NCI-H345 (cell line): ENCODE results near the gene FAM174B.

ENCODE experiments used
- DNase-seq: peaks from one replicate; lab custom pipeline; 2025; lab: John Stamatoyannopoulos, UW

Gene FAM174B

DNA sequence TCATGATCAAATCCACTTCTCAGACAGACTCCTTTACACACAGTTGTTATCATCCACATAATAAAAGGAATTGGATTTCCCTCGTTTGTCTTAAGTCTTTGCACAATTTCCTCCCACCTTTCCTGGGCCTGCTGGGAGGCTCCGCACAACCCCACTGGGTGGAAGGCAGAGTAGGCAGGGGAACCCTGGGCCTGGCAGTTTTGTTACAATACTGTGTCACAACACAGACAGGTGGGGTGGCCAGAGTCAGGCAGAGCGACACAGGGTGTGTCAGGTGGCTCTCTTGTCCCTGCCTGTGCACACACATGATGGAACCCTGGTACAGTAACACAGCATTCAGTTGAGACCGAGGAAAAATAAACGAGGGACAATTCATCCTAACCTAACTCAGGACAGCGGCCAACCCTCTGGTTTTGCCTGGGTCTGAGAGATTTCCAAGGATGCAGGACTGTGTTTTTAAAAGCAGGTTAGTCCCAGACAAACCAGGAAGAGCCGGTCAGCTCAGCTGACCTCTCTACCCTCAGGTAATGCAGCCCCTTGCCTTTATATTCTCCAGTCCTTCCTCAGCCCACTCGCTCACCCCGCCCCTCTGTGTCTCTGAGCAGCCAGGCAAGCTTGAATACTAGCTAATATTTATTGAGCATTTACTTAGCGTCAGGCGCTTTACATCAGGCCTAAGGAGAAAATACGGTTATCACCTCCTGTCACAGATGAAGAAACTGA lies 8.8 kb upstream of the FAM174B start:
- no peak for DNase-seq

DNA sequence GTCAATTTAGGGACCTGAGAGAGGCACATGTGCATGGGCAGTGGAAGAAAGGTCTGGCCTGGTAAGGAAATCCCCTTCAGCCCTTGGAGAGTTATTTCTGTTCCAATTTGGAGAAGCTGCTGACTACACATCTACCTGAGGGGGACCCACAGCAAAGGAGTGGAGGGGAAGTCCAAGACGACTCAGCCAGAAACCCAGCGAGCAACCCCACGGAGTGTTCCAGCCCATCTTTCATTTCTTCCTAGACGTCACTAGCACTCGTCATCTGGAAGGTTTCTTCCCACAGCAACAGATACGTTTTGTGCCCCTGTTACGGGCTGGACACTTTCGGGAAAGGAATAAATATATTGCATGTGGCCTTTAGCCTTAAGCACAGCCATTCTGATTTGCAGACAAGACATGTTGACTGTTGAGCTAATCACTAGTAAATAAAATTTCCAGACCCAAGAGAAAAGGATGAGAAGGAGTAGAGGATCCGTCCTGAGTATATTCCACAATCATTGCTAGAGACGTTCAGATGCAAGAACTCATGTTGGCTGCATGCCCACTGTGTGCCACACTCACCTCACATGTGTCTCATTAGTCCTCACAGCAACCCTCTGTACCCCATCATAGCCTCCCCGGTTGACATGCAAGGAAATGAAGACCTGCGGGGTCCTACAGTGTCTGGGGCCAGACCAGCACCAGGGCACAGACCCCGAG lies 7.8 kb upstream of the FAM174B start:
- no peak for DNase-seq

DNA sequence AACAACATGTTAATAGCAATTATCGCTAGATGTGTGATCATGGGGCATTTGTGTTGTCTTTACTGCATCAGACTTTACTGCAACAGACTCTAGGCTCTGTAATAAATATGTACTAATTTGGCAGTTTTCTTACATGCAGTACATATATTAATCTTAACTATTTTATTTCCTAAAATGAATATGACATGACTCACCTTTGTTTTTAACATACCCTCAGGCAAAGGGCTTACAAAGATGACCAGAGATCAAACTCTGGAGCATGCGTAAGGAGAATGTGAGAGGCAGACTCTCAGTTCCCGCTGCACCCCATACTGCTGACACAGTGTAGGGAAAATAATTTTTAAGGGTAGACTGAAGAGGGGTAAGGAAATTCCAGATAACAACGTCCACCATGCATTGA lies 7.2 kb upstream of the FAM174B start:
- DNase-seq = no peak

DNA sequence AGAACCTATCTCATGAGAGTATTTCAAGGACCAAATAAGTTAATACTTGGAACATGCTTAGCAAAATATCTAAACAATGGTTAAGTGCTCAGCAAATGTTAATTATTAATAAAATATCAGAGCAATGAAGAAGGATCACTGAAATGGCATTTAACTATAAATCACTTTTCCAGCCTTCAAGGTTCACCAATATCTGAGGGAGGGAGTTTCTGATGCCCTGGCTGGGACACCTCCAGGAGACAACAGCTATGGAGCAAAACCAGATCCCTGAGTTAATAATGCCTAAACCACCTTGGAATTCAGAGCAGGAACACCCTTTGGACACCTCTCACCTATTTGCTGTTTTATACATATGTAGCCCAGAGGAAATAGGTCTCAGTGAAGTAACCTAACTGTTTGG lies 6.4 kb upstream of the FAM174B start:
- DNase-seq = no peak

DNA sequence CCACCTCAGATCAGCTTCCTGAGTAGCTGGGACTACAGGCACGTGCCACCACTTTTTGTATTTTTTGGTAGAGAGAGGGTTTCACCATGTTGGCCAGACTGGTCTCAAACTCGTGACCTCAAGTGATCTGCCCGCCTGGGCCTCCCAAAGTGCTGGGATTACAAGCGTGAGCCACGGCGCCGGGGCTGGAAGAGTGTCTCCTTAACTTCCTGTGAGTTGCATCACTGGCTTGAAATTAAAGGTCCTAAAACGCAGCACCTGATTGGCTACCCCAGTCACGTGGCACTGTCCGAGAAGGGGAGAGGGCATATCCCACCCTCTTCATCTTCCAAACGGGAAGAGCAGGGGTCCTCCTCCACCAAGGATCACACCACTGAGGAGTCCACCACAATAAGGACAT lies 5.5 kb upstream of the FAM174B start:
- DNase-seq = no peak

DNA sequence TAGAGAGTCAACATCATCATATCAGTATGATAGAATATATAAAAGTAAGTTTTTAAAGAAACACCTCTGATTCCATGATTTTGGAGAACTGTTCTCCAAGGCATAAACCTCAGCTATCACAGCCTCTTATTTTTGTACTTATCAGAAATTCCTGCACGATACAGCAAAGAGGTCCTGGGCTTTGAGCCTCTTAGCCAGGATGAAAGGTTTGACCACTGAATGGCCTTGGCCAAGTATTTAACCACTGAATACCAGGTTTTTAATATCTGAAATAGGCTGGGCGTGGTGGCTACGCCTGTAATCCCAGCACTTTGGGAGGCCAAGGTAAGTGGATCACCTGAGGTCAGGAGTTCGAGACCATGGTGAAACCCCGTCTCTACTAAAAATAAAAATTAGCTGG lies 1.9 kb upstream of the FAM174B start:
- no peak for DNase-seq

DNA sequence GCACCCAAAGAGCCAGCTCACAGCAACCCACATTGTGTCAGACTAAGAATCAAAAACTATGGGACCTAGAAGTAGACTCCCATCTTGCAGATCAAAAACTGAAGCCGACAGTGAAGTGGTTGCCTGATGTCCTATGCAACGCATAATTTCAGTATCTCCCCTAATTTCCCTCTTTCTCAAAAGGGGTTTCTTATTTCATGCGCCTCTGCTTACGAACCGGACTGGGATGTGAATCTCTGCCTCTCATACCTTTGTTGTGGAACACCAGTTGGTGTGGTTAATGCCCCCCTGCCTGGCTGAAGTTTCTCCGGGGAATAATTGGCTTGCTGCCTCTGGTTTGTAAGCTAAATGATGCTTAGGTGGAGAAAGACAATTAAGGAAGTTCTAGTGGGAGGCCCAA lies 514 bp upstream of the FAM174B start:
- no peak for DNase-seq

DNA sequence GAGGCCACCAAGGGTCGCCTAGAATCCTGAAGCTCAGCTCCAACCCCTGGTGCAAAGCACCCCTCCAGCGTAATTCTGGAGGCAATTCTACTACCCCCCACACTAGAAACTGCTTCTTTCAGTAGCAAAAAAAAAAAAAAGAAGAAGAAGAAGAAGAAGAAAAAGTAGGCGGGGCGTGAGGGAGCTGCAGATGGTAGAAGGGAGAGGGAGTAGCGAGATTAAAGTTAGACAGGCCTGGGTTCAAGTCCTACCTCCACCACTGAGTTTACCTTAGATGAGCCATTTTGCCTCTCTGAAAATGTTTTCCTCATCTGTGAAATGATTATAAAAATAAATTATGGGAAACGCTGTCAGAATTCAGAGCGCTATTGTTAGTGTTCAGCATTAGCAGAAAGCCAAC lies 913 bp downstream of the FAM174B start:
- DNase-seq = no peak

DNA sequence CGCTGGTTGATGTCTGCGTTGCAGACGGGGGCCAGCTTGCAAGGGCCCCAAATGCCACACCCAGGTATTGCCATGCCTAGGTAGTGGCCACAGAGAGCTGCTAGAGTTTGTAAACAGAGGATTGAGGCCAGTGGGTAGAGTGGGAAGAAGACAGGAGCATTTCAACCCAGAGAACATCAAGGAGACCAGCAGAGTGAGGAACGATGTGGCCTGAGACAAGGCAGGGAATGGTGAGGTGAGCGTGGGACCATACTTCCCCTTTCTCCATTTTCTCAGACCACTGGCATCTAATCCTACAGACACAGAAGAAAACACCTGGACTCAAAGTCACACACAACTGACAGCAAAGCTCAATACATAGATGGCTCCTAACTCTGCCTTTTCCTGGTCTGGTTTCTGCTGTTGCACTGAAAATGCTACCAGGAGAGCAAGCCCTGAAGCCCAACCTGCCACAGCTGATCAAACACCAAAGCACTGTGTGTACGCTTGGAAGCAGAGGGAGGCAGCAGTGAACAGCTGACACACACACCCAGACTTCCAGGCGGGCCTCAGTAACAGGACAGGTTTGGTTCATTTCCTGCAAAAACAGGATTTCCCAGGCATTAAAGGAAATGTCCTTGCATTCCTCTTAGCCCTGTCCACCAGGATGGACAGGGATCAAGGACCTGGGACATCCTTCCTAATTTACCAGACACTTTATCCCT lies 1.6 kb downstream of the FAM174B start:
- peak; percentile 82 for DNase-seq

DNA sequence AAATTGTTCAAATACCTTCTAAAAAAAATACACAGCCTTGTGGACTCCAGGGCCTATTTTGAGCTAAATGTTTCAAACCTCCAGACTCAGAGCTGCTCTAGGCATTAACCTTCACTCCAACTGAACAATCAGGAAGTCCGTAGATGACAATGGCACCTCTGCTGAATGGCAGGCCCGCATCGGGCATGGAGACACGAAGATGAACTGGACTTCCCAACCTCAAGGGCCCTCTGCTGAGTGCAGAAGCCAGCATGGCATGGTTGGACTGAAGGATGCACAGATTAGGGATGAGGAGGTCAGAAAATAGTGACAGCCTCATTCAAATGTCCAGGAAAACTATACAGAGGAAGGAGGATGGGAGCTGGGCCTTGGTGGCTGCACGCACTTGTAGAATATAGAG lies 2.2 kb downstream of the FAM174B start:
- DNase-seq = no peak

DNA sequence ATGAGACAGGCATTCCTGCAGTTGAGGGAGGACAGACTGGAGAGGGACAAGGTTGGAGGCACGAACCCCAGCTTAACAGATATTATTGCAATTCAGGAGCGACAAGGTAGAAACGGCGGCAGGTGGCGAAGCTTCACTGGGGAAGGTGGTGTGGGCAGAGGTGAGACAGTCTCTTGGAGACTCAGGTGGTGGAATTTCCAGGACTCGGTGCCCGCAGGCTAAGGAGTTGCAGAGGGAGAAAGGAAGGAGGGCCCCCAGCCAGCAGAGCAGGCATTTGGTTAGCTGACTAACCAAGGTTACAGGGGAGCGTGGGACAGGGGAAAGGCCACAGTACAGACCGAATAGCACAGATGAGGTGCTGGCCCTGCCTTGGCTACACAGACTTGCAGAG lies 3.0 kb downstream of the FAM174B start:
- DNase-seq = no peak

DNA sequence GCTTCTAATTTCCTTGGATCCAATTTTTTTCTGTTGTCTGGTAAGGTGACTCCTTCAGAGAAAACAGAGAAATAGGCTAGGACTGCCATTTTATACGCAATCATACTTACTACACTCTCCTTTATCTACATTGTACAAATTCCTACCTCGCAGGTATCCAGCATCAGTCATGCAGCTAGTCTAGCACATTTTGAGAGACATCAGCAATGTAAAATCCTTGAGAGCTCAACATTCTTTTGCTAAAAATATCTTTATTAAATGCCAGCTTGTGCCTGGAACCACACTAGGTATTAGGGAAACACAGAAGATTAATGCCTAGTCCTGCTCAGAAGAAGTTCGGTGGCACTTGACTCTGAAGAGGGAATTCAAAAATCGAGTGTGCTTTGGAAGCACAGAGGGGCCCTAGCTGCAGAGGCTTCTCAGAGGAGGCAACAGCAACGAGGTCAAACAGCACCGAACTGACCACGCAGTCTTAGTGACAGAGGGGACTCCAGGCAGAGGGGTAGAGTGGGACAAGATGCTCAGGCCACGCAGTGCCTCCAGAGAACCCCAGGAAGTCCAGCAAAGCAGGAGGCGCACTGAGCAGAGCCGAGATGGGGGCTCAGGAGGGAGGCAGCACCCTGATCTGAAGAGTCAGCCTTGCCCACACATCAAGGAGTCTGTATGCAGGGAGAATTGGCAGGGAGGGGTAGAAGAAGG lies 3.5 kb downstream of the FAM174B start:
- no peak for DNase-seq

DNA sequence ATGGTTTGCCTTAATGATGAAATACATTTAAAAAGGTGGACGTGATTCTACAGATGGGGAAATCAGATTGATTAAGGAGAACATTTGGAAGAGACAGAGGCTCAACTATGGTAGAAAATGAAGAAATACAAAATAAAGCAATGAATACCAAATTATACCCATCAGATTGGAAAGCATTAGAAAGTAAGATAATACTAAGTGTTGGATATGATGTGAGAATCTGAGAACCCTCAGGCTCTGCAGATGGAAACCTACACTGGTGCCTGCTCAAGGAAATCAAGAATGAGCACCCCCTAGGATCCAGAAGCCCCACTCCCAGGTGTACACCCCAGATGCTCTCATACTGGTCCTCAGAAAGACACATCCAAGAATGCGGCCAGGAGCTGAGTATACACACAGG lies 4.6 kb downstream of the FAM174B start:
- DNase-seq = no peak

DNA sequence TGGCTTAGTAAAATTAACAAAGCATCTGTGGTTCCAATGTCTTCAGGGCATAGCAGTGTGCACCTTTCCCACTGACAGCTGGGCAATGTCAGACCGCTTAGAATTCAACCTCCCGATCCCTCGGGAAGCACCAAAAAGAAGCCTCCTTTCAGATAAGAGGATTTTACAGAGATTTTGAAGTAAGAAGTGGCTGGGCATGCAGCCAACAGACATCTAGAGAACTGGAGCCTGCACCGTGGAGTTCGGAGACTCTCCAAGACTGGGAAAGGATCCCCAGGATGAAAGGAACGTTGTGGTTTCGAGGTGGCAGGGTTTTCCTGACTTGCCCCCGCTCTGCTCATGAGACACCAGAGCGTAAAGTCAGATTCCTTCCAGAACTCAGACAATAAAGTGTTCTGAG lies 5.3 kb downstream of the FAM174B start:
- no peak for DNase-seq

DNA sequence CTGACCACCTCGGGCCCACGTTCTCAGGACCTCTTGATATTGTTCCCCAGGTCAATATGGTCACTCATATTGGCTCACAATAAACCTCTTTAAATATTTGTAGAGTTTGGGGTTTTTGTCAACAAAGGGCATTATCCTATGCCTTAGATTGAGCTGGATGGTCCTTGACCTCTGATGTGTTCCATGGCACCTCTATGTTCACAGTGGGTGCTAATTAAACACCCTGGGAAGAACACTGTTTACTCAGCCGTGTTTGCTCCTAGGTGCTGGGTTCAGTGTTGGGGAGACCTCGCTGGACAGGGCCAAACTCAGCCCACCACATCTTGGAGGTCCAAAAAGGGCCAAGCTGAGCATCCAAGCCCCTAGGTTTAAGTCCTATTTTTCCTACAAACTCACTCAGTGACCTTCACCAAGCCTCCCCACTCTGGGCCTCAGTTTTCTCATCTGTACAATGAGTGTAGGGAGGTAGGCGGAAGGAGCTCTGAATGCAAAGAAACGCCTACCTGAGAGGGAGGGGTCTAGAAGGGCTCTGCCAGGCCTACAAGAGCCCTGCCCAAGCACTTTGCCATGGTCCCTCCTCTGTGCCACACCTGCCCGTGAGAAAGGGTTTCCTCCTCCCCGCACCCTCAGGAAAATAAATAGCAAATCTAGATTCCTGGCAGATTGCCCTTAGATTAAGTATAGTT lies 7.2 kb downstream of the FAM174B start:
- DNase-seq = no peak

DNA sequence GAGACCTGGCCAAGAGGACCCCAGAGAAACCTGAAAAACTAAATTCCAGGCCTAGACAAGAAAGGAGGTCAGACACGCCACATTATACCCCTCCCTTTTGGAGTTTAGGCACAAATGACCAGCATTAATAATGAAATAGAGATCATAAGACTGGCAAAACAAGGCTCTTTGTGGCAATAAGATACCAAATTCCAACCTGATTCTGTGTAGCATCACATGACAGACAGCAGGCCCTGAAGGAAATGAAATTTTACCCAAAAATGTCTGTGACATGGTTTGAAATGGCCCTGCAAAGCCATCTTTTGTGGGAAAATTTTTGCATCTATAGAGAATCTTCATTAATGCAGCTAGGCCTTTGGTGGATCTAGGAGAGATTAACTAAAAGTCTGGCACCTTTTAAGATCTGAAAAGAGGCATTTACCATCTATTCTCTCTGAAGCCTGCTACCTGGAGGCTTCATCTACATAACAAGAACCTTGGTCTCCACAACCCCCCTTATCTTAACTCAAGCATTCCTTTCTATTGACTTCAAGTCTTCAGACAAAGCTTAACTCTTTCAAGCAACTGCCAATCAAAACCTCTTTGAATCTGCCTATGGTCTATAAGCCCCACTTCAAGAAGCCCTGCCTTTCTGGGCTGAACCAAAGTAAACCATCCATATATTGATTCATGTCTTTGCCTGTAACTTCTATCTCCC lies 8.0 kb downstream of the FAM174B start:
- no peak for DNase-seq

DNA sequence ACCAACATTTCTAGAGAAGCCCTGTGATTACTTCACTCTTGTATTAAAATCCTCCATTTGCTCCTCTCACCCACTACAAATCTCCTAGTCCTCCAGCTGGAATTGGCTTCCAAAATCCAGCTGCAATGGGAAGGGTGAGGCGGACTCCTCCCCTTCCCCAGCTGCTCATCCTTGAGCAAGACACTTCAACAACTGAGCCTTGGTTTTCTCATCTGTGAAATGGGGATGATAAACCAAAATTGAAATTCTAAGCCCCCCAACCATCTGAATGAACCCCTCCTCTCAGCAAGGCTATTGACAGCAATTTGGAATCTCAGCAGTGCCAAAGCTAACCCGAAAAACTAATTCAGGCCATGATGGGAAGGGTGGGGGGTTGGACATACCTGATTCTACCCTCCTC lies 9.4 kb downstream of the FAM174B start:
- no peak for DNase-seq

DNA sequence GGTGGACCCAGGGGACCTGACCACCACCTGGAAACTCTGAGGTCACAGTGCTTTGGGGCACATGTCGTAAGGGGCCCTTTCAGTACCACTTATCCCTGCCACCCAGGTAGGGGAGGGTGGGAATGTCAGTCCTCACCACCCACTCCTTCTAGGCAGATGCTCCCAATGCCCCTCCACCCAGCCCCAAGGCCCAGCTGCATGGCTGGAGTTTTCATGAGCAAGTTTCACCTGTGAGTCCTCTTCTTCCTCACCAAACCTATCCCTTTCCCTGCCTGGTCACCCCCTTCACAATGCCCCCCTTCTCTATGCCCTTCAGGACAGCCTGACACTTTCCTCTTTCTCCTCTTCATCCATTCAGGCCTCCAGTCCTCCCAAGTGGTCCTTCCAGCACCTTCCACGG lies 9.8 kb downstream of the FAM174B start:
- DNase-seq = no peak

DNA sequence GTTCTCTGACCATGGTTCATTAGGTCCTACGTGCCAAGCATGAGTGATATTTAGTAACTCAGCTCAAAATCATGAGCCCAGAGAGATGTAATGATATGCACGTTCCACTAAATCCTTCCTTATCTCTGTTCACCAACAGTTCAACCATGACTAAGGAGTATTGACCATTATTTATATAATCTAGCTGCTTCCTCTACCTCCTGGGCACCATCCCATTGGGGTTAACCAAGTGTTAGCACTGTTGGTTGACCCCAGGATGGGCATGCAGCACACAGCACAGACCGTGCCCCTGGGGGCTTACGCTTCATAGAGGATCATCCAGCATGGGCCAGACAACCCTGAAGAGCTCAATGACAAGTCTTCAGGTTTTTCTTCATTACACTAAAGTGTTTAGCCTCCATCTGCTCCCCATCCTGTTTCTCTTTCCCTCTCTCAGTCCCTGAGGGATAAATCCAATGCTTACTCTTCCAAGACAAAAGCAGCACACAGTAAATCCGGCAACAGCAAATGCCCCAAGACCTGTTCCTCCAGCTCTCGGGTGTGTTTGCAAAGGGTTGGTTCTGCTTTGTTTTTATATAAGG lies 10.4 kb downstream of the FAM174B start:
- no peak for DNase-seq

DNA sequence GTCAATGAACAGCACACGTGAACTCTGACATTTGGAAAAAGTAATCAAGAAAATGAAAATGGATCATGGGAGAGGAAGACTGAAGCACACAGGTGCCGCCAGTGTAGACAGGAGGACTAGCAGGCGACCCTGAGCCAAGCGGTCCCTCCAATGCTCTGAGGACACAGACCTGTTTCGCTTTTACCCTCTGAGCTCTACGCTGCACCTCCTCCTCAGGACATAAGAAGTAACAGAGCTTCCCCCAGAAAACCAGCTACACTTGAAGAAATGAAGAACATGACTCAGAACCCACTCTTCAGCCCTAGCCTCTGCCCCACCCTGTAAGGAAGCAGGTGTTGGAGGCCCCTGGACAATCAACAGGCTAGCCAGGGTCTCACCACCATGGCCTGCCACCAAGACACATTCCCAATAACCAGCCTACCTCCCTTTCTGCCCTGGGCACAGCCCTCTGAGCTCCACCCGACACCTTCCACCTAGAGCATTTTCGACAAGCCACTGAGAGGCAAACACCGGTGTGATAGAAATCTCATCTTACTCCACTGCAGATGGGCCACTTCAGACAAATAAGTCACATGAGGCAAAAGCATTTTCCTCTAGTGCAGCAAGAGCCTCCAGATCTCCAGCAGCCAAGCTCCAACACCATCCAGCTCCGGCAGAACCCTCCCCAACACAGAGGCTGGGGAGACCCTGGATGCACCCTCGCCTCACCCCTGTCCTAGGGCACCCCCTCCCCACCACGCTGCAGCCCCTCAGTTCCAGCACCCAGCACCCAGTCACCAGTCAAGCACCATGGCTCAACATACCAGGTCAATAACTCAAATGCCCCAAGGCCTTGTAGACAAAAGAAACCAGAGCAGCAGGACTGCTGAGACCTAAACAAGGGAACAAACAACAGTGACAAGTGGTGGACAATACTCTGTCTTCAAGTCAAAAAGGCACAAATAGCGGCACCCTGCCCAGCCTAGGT lies 11.4 kb downstream of the FAM174B start:
- peak; percentile 30 for DNase-seq
